HG03196 (cell line): ENCODE data around the gene IQGAP3.

Experiments used
- ATAC-seq: cut with Tn5 transposase; IDR thresholded peaks from one replicate; pipeline ENCODE4 v1.9.1; 2021; ENCODE audit not compliant: unreplicated experiment

Gene IQGAP3

DNA sequence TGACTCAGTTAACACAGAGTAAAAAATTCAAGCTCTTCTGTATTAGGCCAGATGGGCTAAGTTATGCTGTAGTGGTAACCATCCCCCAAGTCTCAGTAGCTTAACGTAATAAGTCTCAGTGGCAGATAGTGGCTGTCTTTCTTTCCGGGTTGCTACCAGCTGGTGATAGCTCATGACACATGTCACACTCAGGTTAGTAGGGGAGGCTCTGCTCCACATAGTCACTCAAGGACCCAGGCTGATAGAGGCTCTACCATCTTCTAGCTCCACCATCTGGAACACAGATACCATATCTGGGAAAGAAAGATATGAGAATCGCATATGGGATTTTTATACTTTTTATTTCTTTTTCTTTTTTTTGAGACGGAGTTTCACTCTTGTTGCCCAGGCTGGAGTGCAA, 55.5 kb downstream of the IQGAP3 start:
- no peak for ATAC-seq

DNA sequence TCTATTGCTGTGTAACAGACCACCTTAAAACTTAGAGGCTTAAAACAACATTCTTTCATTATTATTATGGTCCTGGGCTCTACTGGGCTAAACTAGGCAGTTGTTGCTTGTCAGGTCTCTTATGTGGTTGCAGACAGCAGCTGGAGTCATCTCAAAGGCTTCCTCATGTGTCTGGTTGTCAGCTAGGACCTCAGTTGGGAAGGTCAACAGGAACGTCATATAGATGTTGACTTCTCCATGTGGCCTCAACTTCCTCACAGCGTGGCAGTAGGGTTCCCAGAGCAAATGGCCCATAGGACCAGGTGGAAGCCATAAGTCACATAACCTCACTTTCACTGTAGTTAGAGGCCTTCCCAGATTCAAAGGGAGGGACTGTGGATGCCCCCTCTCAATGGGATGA, 56.4 kb downstream of the IQGAP3 start:
- no peak for ATAC-seq

DNA sequence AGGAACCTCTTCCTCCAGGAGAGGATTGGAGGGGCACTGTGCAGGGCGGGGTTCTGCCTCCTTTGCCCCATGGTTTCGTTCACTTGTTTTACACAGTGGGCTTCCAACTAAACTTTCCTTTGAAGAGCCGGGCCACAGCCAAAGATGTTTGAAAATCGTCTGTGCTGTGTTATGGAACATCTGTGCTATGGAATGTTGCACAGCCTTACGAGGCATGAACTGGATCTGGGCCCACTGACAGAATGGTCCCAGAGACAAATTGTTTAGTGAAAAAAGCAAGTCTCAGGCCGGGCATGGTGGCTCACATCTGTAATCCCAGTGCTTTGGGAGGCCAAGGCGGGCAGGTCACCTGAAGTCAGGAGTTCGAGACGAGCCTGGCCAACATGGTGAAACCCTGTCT, 59.2 kb downstream of the IQGAP3 start:
- ATAC-seq: no peak

DNA sequence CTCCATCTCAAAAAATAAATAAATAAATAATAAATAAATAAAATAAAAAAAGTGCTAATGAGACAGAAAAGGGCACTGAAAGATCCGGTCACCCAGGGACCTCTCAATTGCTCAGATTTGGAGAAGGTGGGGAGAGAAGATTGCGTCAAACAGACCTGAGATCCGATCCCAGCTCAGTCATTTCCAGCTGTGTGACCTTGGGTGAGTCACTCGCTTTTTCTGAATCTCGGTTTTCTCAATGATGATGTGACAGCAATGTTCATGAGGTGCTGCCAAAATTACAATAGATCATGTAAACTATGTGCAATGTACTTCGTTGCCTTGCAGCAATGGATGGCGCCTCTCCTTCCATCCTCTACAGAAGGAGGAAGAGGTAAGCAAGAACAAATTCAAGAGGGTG, 60.7 kb downstream of the IQGAP3 start:
- no peak for ATAC-seq

DNA sequence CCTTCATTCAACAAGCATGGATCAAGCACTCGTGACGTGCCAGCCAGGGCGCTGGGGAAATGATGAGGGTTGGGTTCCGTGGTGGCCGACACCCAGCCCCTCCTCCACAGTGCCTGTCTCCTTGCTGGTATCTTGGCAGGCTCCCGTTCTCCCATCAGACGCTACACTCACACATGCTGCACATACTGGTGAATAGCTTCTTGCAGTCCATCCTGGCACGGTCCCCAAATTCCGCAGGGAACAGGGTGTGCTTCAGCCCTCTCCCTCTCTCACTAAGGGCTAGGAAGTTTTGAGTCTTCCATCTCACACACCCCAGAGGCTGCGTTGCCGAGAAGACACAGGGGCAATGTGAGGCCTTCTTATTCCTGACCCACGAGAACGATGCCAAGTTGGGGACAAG, 61.7 kb downstream of the IQGAP3 start:
- no peak for ATAC-seq

DNA sequence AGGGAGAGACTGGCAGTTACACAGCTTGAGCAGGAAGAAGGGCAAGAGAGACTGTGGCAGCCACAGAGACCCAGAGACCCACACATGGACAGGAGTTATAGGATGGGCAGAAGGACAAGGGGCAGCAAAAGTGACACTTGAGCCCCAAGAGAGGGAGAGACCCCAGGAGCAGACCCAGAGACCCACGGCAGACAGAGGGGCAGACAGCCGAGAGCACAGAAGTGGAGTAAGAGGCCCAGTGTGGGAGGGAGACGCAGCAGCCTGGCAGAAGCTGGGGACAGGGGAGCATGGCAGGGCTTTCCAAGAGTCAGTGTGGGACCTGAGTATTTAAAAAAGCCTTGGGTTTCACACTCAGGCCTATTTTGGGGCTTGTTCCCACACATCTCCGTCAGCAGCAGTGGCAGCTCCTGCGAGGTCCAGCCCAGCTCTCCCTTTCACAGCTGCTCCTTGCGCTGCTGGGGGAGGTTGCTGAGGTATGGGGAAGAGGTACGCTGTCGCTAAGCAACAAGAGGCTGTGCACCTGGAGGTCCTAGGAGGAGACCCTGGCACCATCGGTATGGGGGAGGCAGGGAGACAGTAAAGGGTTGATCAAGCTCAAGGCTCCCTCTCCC, 62.8 kb downstream of the IQGAP3 start:
- ATAC-seq: no peak

DNA sequence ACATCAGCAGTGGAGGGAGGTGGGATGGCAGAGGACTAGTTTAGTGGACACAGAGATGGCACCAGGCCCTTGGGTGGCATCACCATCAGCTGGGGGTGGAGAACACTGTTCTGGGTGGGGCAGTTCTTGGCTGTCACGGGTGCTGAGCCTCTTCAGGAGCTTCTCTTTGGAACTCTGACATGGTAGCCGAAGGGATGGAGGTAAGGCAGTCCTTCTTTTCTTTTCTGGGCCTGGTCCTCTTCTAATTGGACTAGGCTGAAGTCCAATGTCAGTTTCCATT, 63.5 kb downstream of the IQGAP3 start:
- ATAC-seq: no peak

DNA sequence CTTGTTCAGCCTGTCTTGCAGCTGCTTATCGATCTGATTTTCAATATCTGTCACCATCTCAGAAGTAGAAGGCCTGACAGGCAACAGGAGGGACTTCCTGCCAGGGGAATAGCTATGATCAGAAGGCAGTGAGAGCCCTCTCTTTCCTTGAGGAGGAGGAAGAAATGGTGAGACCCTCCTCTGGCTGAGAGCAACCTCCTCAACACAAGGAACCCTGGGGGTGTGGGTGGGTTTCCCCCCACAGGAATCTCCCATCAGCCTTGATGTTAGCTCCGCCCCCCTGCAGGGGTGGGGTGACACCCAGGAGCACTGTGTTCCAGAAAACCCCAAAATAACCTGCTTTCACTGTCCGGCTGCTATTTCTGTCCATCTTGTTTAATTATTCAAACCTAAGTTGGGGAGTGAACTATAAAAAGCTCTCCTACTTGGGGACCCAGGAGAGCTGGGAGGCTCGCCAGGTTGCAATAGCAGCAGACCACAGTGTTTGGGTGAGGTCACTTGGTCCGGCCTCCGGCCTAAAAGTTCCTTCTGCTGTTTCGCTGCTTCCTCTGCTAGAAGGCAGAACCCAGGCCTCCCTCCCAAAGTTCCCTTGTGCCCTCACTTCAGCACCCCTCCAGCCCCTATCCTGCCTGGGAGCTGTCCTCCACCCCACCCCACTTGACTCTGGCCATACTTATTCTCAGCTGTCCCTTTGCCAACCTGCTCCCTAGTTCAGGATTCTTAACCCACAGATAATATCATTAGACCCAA, 64.0 kb downstream of the IQGAP3 start:
- no peak for ATAC-seq

DNA sequence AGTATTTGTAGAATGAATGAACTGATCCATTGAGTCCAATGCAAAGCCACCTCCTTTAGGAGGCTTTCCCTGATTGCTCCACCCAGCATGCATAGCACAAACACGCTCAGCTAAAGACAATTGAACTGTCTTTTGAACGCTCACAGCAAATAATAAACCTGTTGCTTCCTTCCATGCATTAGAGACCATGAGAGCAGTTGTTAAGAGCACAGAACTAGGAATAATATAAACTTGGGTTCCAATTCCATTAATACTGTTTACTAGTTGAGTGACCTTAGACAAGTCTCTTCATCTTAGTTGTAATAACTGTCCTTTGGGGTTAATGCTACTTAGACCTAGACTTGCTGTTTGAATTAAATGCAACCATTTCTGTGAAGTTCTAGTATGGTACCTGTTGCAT, 65.9 kb downstream of the IQGAP3 start:
- ATAC-seq: no peak

DNA sequence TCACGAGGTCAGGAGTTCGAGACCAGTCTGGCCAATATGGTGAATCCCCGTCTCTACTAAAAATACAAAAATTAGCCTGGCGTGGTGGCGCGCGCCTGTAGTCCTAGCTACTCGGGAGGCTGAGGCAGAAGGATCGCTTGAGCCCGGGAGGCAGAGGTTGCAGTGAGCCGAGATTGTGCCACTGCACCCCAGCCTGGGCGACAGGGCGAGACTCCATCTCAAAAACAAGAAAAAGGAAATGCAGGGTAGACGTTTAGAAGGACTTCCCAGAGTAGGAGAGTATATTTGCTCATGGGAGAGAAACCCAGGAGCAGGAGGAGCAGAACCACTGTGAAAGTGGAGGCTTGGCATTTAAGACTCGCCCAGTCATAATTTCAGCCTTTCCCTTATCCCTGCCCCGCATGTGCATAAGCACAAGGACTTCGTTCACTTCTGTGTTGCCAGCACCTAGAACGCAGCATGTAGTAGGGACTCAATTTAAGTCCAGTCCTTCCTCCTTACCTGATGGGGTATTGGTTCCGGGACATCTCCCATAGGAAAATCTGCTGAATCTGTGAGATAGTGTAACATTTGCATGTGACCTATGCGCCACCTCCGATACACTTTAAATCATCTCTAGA, 66.6 kb downstream of the IQGAP3 start:
- ATAC-seq: no peak

DNA sequence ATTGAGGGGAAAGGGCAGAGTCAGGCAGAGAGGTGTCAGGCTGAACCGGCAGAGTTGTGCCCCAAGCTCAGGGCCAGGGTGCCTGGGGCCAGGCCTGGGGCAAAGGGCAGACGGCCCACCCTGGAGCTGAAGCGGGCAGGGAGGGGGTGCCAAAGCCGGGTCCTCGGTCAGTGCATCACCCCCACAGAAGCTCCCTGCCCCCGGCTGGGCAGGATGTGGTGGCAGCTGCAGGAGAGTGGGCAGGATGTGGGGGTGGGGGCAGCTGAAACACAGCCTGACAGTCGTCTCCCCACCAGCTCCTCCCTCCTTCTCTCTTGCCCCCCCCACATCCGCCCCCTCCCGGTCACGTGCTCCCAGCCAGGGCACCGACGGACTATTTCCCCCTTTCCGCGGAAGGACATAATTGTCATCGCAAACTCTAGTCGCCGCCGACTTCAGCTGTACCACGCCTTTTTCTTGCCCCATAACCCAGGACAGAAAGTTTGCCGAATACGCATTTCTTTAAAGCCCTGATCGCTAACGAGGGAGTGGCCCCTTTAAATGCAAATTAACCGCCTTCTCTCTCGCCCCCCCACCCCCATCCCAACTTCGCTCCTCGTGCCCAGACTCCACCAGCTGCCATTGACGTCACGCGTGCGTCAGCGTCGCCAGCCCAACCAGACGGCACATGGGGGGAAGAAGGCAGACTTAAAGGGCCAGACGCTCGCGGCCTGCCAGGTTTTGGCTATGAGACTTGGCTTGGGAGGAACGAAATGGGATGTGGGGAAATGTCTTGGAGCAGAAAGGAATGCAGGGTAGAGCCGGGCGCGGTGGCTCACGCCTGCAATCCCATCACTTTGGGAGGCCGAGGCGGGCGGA, 67.3 kb downstream of the IQGAP3 start:
- peak; percentile 41 for ATAC-seq

DNA sequence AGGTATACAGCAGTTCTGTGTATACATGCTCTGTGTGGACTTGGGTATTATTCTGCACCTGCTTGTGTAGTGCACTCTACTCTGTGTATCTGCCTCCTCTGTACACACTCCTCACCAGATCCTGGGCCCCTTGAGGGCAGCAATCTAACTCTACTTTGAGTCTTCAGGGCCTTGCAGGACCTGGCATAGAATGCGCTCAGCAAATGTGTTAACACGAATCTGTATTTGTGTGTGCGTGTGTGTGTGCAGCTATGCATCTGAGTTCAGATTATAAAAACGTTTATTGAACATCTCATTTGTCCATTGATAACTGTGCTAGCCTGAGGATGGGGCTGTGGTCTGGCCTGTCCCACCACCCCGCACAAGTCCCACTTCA, 67.9 kb downstream of the IQGAP3 start:
- ATAC-seq: no peak

DNA sequence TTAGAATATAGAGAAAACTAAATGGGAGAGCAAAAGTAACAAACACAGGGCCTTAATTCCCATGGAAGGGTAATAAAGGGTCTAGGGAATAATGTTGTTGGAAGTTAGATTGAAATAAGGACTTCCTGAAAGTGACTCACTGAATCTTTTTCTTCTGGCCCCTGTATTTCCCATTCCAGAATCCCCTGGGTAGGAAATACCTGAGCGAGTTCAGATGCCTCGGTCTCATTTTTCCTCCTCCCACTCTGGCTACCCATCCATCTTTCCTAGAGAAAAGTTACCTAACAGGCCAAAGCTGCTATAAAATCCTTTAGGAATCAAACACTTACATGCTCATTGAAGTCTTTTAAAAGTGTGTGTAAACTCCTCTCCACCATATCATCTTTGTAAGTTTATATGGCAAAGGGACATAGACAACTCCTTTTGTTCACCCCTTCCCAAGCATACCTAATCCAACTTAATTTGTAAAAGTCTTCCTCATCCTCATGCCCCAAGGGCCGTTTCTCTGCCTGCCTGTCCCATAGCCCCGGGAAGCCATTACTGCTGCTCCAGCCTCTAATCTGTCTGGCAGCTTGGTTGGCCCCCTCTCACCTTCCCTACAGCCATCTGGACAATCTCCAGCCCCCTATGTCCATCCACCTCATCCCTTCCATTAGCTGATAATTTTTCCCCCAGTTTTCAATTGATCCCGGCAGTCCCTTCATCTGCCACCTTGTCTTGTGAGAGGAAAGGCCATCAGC, 68.5 kb downstream of the IQGAP3 start:
- ATAC-seq: no peak

DNA sequence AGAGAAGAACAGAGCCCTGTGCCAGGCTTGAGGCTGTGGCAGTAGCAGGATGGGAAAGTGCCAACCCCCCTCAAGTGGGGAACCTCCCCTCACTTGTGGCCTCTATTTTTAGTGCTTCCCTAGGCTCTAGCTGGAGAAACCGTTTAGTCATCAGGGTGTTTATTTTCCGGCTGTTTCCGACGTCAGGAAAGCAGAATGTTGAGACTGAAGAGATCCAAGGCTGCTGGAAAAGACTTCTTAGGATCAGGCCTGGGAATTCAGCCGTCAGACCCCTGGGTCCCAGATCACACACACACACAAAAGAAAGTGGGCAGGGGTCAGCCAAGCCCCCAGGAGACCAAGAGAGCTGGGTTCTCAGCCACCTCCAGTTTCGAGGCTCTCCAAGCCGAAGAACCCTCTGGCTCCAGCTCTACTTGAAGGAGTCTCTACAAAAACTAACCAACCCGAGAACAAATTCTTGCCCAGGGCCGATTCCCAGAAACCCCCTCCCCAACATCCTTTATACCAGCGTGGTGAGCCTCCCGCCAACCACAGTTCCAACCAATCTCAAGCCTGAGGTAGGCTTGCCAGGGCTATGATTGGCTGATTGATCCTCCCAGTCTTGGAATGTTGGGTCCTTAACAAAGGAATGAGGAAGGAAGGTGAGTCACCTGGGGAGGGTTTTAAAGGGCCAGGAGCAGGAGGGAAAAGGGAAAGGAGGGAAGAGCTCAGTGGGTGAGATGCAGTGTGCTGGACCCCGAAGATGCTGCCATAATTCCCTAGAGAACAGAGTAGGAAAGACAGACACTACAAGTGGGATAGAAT, 69.3 kb downstream of the IQGAP3 start:
- no peak for ATAC-seq

DNA sequence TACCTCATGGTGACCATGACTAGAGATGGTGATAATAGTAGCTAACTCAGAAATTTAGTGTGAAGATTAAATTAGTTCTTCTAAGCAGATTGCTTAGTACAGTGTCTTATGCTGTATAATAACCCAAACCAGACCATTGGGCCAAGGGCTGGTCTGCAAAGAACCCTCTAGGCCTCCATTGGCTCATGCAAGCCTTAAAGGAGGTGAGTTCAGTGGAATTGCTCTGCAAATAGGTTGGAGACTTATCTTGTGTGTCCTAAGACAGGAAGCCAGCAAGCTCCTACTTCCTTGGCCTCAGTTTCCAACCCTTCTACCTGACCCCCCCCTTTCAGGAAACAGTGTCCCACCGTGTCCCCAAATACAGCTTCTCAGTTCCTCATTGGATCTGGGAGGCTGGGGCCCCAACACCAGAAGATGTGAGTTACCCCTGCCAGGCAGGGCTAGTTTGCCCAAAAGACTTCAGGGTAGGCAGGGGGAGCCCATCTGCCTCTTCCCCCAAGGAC, 69.9 kb downstream of the IQGAP3 start:
- ATAC-seq: no peak

DNA sequence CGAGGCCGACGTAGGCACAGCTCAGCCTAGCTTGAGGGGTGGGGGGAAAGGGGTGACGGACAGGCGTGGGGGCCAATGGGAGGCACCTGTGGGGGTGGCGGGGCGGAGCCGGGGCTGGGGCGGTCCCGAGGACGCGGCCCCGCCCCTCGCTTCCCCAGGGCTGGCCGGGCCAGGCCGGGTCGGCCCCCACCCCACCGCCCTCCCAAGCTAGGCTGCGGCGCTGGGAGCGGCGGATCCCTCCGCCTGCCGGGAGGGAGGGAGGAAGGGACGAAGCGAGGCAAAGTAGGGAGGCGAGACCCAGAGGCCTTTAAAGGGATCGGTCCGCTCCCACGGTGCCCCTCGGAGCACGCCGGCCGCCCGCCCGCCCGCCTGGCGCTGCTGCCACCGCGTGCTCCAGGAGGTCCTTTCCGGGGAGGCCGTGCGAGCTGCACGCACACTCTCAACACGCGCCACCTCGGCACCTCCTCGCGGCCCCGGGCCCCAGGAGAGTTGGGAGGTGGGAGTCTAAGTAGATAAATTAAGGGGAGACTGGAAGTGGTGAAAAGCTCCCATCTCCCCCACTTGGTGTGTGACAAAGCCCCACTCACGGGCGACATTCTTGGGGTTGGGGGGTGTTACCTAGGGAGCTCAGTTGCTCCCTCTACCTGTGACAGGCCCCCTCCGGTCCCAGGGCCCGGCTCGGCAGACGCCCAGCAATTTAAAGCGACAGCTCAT, 71.4 kb downstream of the IQGAP3 start:
- peak; percentile 42 for ATAC-seq

DNA sequence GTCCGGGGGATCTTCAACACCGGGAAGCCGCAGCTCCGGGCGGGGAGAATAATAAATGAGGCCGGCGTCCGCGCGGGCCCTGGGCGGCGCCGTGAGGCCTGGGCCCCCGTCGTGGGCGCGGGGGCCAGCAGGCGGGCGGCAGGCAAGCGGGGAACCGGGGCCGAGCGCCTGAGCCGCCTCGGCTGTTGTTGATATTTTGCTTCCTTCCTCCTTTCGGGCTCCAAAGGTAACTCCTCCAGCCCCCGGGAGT, 71.9 kb downstream of the IQGAP3 start, which contains the start of gene MEF2D:
Gene MEF2D, minus strand, starts transcription at position 233 of the 250 bp plus-strand sequence. CDS start 17,483 bp downstream, outside the sequence.
- no peak for ATAC-seq

DNA sequence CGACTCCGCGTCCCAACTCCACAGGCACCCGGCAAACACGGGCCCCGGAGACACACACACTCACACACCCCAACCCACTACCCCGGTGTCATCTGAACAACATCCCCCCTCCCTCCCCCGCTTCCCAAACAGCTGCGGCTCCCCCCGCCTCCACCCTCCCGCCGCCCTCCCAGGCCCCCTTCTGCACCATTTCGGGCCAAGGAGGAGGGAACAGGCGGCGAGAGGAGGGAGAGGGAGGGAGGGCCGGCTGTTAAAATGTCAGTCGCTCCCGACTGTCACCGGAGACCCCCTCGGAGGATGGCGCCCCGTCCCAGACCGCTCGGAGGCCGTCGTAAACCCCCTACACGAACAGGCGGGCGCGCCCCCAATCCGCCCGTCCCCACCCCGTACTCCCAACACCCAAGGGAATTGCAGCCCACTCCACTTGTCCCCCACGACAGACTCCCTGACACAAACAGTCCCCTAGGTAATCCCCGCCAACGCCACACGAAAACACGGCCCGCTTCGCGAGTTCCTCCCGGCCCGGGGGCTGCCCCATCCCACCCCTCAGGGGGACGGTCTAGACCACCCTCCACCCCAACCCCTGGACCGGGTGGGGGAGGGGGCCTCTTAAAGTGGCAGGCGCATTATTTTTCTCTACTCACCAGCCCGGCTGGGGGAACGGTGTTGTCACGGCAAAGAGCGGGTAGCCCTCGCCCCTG, 72.4 kb downstream of the IQGAP3 start:
- no peak for ATAC-seq

DNA sequence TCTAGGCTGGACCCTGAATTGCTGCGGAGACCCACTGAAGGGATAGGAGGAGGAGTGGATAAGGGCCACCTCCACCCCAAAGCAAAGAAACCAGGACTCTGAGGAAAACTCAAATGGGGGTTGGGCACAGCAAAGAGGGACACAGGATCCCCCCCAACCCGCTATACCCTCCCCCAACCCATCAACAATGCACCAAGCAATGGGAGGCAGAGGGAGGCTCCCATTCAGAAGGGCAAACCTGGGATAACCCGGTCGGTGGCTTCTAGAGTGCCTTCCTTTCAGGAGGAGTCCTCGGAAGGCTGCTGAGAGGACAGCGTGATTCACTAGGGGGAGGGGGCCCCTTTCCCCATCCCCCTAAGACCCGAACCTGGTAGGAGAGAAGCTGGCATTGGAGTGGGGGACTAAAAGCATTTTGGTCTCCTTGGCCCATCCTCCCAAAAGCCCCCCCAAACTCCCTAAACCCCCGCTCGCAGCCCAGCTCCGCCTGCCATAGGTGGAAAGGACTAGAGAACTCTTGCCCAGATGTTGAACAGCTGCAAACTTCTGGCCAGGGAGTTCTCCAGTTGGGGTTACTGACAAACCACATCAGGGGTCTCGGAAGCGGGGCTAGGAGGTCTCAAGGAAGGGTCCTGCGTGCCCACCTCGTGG, 73.0 kb downstream of the IQGAP3 start:
- ATAC-seq: no peak
